GM12878 (cell line): ENCODE measurements around the gene PSME3IP1. TPM values are rescaled to one million over a fixed set of nuclear protein-coding genes. Genes with fewer than 3 reads are reported as not detected.

Source experiments
- ATAC-seq: fragments of 200-7000 bp; cut with Tn5 transposase; 3 replicates; pipeline ENCODE4 v1.9.1; 2020; ENCODE audit warnings: mild to moderate bottlenecking, moderate library complexity
- BruUV-seq: library from RNA; stranded (reverse); fragments of 400-500 nt; replicated peaks from 2 replicates; lab custom pipeline; 2021; lab: Mats Ljungman, UMichigan
- CTCF ChIA-PET: fragments of 300-600 bp; sonication (Branson Sonifier 250); formaldehyde crosslinking; extraction: SDS; loops from one replicate; lab custom pipeline; 2021; ENCODE audit warnings: inconsistent platforms; lab: Yijun Ruan, JAX
- POLR2A ChIA-PET: fragments of 350-600 bp; formaldehyde crosslinking; extraction: SDS; loops from one replicate; lab custom pipeline; 2021; ENCODE audit warnings: inconsistent platforms; lab: Charles Lee
- RAD21 ChIA-PET: fragments of 300-600 bp; sonication (Branson Sonifier 250); formaldehyde crosslinking; loops from one replicate; lab custom pipeline; 2023; ENCODE audit warnings: antibody characterized with exemption; ENCODE audit not compliant: unreplicated experiment; lab: Charles Lee
- SMC1A ChIA-PET: fragments of 300-600 bp; sonication (Branson Sonifier 250); formaldehyde crosslinking; loops from one replicate; lab custom pipeline; 2023; ENCODE audit not compliant: unreplicated experiment, uncharacterized antibody; lab: Charles Lee
- DNase-seq: peaks from one replicate; pipeline ENCODE4 v3.0.0-alpha.2; 2011; ENCODE audit warnings: low read depth, low spot score
- FAIRE-seq: peaks from 3 replicates; lab custom pipeline; 2011; peaks lifted over from hg19 to GRCh38; lab: Jason Lieb, UNC
- H2AFZ ChIP-seq: 2 replicates; pipeline ENCODE4 v1.6.0; 2011; ENCODE audit warnings: low read depth, low read length, control low read depth; ENCODE audit not compliant: control insufficient read depth
- H3K27ac ChIP-seq: 2 replicates; pipeline ENCODE4 v1.5.1; 2011; ENCODE audit warnings: control low read depth; ENCODE audit not compliant: control insufficient read depth, insufficient read depth
- H3K27me3 ChIP-seq, 2 experiments: replicated peaks in 1 of 2; 2 replicates each; pipeline versions ENCODE4 v1.6.0 to v1.6.1; 2011; ENCODE audit warnings: low read length in 1 of 2; ENCODE audit not compliant: control insufficient read depth in 2 of 2, insufficient read depth in 2 of 2
- H3K36me3 ChIP-seq, 2 experiments: 2 replicates each; pipeline ENCODE4 v1.5.1; 2011; ENCODE audit warnings: low read length in 1 of 2; ENCODE audit not compliant: control insufficient read depth in 2 of 2, insufficient read depth in 2 of 2
- H3K4me1 ChIP-seq: 2 replicates; pipeline ENCODE4 v1.6.1; 2011; ENCODE audit warnings: mild to moderate bottlenecking, low read length, moderate library complexity, mixed read lengths; ENCODE audit not compliant: control insufficient read depth, insufficient read depth
- H3K4me2 ChIP-seq: 2 replicates; pipeline ENCODE4 v1.6.0; 2011; ENCODE audit warnings: control low read depth; ENCODE audit not compliant: control insufficient read depth, insufficient read depth
- H3K4me3 ChIP-seq: fragments of 200-600 bp; sonication (generic); 2 replicates; pipeline ENCODE4 v1.5.1; 2016
- H3K79me2 ChIP-seq: 2 replicates; pipeline ENCODE4 v1.6.0; 2011; ENCODE audit warnings: low read length; ENCODE audit not compliant: control insufficient read depth, insufficient read depth
- H3K9ac ChIP-seq: 2 replicates; pipeline ENCODE4 v1.8.0; 2011; ENCODE audit warnings: low read length, control low read depth, mixed read lengths; ENCODE audit not compliant: control insufficient read depth, insufficient read depth
- H3K9me3 ChIP-seq: replicated peaks from 3 replicates; pipeline ENCODE4 v1.5.1; 2011; ENCODE audit warnings: mild to moderate bottlenecking, low read length; ENCODE audit not compliant: control insufficient read depth, insufficient read depth
- H4K20me1 ChIP-seq: 2 replicates; pipeline ENCODE4 v1.6.0; 2011; ENCODE audit not compliant: control insufficient read depth, insufficient read depth
- EED ChIP-seq: sonication (generic); IDR thresholded peaks from 2 replicates; pipeline ENCODE4 v1.6.1; 2016; ENCODE audit warnings: antibody characterized with exemption, low read depth
- ZNF384 ChIP-seq: IDR thresholded peaks from 2 replicates; pipeline ENCODE4 v1.6.1; 2012; ENCODE audit warnings: low read depth, mild to moderate bottlenecking, low read length, improper control_type of control experiment, borderline replicate concordance
- WGBS: methylation state at CpG from one replicate; pipeline ENCODE4 v1.1.6; 2016; ENCODE audit warnings: low lambda C conversion rate; ENCODE audit not compliant: insufficient replicate concordance, insufficient coverage; ENCODE audit errors: missing lambda C conversion rate; 5-methylcytosine and 5-hydroxymethylcytosine counted together
- in situ Hi-C: fragments of 300-500 bp; cut with MboI; formaldehyde crosslinking; loops from 9 replicates; pipeline ENCODE4 v1.14.3; 2018; ENCODE audit warnings: mixed read lengths
- intact Hi-C: fragments of 100-400 bp; cut with micrococcal nuclease; formaldehyde crosslinking; loops from one replicate; pipeline ENCODE4 v1.14.2; 2022; ENCODE audit not compliant: unreplicated experiment
- polyA plus RNA-seq, 11 experiments: library from polyadenylated mRNA; depleted of rRNA in 4 of 11; unstranded in 6 of 11; stranded (reverse) in 5 of 11; fragments of >200 nt; fragmentation: Nextera tagmentation in 4 of 11; fragmentation: Illumina TruSeq in 1 of 11; extraction: Ambion mirVana in 4 of 11; extraction: Trizol in 1 of 11; gene quantifications; 1 replicate in 1 of 11; 2 replicates in 10 of 11; pipeline versions ENCODE4 v1.2.1 to v1.2.3, GENCODE V29; 2011 to 2016; ENCODE audit warnings: inconsistent platforms in 2 of 11, missing spikeins in 2 of 11, low read depth in 1 of 11
- total RNA-seq, 4 experiments: library from RNA; depleted of rRNA in 3 of 4; stranded (reverse); fragments of >200 nt in 3 of 4; fragmentation: Illumina TruSeq in 1 of 4; extraction: Trizol in 1 of 4; gene quantifications; 2 replicates each; pipeline versions ENCODE4 v1.2.1 to v1.2.3, GENCODE V29; 2013 to 2021
- TF ChIP-seq, protein P1 (sequence below): fragments of 150-350 bp; IDR thresholded peaks from 2 replicates; pipeline ENCODE4 v1.6.1; 2016; ENCODE audit warnings: low read depth, low read length

PSME3IP1 gene
- total and polyA plus RNA-seq, 10 of the 15 experiments (the other 5 are each of a cell fraction or from before 2014, with no cell fraction given), result 67.9 to 174 (median 111) TPM

DNA sequence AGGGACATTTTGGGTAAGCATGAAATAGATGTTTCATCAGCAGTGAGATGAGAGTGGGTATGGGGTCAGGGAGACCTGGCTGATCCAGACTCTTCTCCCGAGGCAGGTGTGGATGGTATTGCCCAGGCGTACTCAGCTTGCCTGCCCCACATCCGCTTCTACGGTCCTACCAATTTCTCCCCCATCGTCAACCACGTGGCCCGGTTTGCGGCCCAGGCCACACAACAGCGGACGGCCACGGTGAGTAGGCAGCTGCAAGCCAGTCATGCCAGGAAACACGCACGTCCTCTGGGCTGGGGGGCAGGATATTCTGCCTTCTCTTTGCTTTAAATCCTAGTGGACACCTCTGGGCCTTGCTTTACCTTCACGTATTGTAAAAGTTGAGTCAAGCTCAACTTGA lies 48.8 kb downstream of the PSME3IP1 start:
- H3K9ac ChIP-seq, result no peak overlapping the region
- H3K27ac ChIP-seq, result no peak overlapping the region
- no peak overlapping the region for H3K4me3 ChIP-seq
- TF ChIP-seq EED (no peak), ZNF384 (no peak)
- TF ChIP-seq, protein P1, sequence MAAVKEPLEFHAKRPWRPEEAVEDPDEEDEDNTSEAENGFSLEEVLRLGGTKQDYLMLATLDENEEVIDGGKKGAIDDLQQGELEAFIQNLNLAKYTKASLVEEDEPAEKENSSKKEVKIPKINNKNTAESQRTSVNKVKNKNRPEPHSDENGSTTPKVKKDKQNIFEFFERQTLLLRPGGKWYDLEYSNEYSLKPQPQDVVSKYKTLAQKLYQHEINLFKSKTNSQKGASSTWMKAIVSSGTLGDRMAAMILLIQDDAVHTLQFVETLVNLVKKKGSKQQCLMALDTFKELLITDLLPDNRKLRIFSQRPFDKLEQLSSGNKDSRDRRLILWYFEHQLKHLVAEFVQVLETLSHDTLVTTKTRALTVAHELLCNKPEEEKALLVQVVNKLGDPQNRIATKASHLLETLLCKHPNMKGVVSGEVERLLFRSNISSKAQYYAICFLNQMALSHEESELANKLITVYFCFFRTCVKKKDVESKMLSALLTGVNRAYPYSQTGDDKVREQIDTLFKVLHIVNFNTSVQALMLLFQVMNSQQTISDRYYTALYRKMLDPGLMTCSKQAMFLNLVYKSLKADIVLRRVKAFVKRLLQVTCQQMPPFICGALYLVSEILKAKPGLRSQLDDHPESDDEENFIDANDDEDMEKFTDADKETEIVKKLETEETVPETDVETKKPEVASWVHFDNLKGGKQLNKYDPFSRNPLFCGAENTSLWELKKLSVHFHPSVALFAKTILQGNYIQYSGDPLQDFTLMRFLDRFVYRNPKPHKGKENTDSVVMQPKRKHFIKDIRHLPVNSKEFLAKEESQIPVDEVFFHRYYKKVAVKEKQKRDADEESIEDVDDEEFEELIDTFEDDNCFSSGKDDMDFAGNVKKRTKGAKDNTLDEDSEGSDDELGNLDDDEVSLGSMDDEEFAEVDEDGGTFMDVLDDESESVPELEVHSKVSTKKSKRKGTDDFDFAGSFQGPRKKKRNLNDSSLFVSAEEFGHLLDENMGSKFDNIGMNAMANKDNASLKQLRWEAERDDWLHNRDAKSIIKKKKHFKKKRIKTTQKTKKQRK, result no peak
- SMC1A ChIA-PET, result interaction anchor here (1.3 kb wide), 1 partner anchor 8 kb away, joined by 3 read pairs; no protein-coding TSS in a partner anchor
- no peaks in the 10 kb centered on the region for H3K36me3 ChIP-seq
- ATAC-seq (no peak), FAIRE-seq (no peak), DNase-seq (no peak)
- no peaks in the 10 kb centered on the region for H3K9me3 ChIP-seq
- POLR2A ChIA-PET, result no interaction called here
- H2AFZ ChIP-seq, result no peak overlapping the region
- H3K4me1 ChIP-seq, result peaks cover 17% of the 10 kb centered on the region
- H3K27me3 ChIP-seq, result no peaks in the 10 kb centered on the region
- intact Hi-C loops (no loop called here), in situ Hi-C loops (no loop called here)
- BruUV-seq, result no TSS peak
- RAD21 ChIA-PET, result no interaction called here
- no peaks in the 10 kb centered on the region for H3K79me2 ChIP-seq
- CTCF ChIA-PET, result interaction anchor here (1.2 kb wide), 1 partner anchor 23 kb away, joined by 3 read pairs; no protein-coding TSS in a partner anchor
- 86% methylated on average over 13 of the region's 14 CpGs for WGBS
- H4K20me1 ChIP-seq, result no peaks in the 10 kb centered on the region
- no peak overlapping the region for H3K4me2 ChIP-seq
